GM23338 (cell line): ENCODE measurements around the gene KAZN. TPM values are rescaled to one million over a fixed set of nuclear protein-coding genes. Genes with fewer than 3 reads are reported as not detected.

ENCODE experiments used
- ATAC-seq: fragments of 200-7000 bp; cut with Tn5 transposase; 3 replicates; pipeline ENCODE4 v1.9.1; 2020
- DNase-seq: peaks from one replicate; pipeline ENCODE4 v3.0.0-alpha.2; 2015; ENCODE audit warnings: low spot score
- H2AFZ ChIP-seq: fragments of 200-600 bp; sonication (generic); 2 replicates; pipeline ENCODE4 v1.8.0; 2016; ENCODE audit warnings: antibody characterized with exemption, mild to moderate bottlenecking, moderate library complexity
- H3F3A ChIP-seq: fragments of 200-600 bp; sonication (generic); replicated peaks from 2 replicates; pipeline ENCODE4 v1.8.0; 2017; ENCODE audit warnings: antibody characterized with exemption, mixed run types, low read depth
- H3K27ac ChIP-seq: fragments of 200-600 bp; sonication (generic); 2 replicates; pipeline ENCODE4 v1.6.1; 2016; ENCODE audit warnings: low read depth
- H3K27me3 ChIP-seq: fragments of 200-600 bp; sonication (generic); 2 replicates; pipeline ENCODE4 v1.8.0; 2016; ENCODE audit warnings: mild to moderate bottlenecking, mixed run types, moderate library complexity; ENCODE audit not compliant: insufficient read depth
- H3K36me3 ChIP-seq: fragments of 200-600 bp; sonication (generic); 2 replicates; pipeline ENCODE4 v1.8.0; 2016; ENCODE audit warnings: mild to moderate bottlenecking; ENCODE audit not compliant: insufficient read depth
- H3K4me1 ChIP-seq: fragments of 200-600 bp; sonication (generic); 2 replicates; pipeline ENCODE4 v1.8.0; 2016; ENCODE audit warnings: mild to moderate bottlenecking, moderate library complexity; ENCODE audit not compliant: insufficient read depth
- H3K4me2 ChIP-seq: fragments of 200-600 bp; sonication (generic); 2 replicates; pipeline ENCODE4 v1.7.1; 2017; ENCODE audit warnings: mixed run types
- H3K4me3 ChIP-seq: fragments of 200-600 bp; sonication (generic); 2 replicates; pipeline ENCODE4 v1.6.1; 2016; ENCODE audit warnings: mixed run types
- H3K79me2 ChIP-seq: fragments of 200-600 bp; sonication (generic); replicated peaks from 2 replicates; pipeline ENCODE4 v1.8.0; 2017; ENCODE audit warnings: mild to moderate bottlenecking; ENCODE audit not compliant: insufficient read depth
- H3K9me2 ChIP-seq: fragments of 200-600 bp; sonication (generic); 2 replicates; pipeline ENCODE4 v1.8.0; 2017; ENCODE audit not compliant: insufficient read depth
- H4K20me1 ChIP-seq: fragments of 200-600 bp; sonication (generic); replicated peaks from 2 replicates; pipeline ENCODE4 v1.8.0; 2017; ENCODE audit warnings: mild to moderate bottlenecking; ENCODE audit not compliant: insufficient read depth
- H3K27ac Mint-ChIP-seq: 2 replicates; pipeline ENCODE4 v1.8.0; 2020; ENCODE audit warnings: inconsistent platforms, mild to moderate bottlenecking, moderate library complexity, mixed read lengths
- H3K27me3 Mint-ChIP-seq: 3 replicates; pipeline ENCODE4 v1.8.0; 2022; ENCODE audit warnings: low read depth, mild to moderate bottlenecking, moderate library complexity, mixed read lengths, inconsistent platforms; ENCODE audit not compliant: insufficient read depth, poor library complexity
- H3K36me3 Mint-ChIP-seq: 3 replicates; pipeline ENCODE4 v1.8.0; 2021; ENCODE audit warnings: low read depth, mild to moderate bottlenecking, inconsistent platforms, moderate library complexity, mixed read lengths
- H3K4me1 Mint-ChIP-seq: 3 replicates; pipeline ENCODE4 v1.8.0; 2020; ENCODE audit warnings: mild to moderate bottlenecking, inconsistent platforms, mixed read lengths
- H3K4me3 Mint-ChIP-seq: 3 replicates; pipeline ENCODE4 v1.8.0; 2021; ENCODE audit warnings: moderate library complexity, mild to moderate bottlenecking, inconsistent platforms, mixed read lengths
- H3K9me3 Mint-ChIP-seq: 3 replicates; pipeline ENCODE4 v1.8.0; 2020; ENCODE audit warnings: moderate library complexity, mild to moderate bottlenecking, inconsistent platforms, mixed read lengths
- CREB1 ChIP-seq: fragments of 250-450 bp; sonication (Bioruptor Pico); IDR thresholded peaks from 2 replicates; pipeline ENCODE4 v1.5.0; 2020; ENCODE audit warnings: low read depth, mild to moderate bottlenecking, moderate library complexity
- EZH2 ChIP-seq: fragments of 200-600 bp; sonication (generic); IDR thresholded peaks from one replicate; pipeline ENCODE4 v1.8.0; 2017; ENCODE audit warnings: antibody characterized with exemption, mild to moderate bottlenecking, low read depth; ENCODE audit not compliant: unreplicated experiment
- EZH2phosphoT487 ChIP-seq: fragments of 200-600 bp; sonication (generic); IDR thresholded peaks from one replicate; pipeline ENCODE4 v1.8.1; 2018; ENCODE audit warnings: antibody characterized with exemption; ENCODE audit not compliant: unreplicated experiment
- JUNB ChIP-seq: IDR thresholded peaks from one replicate; pipeline ENCODE4 v1.6.1; 2016; ENCODE audit warnings: antibody characterized with exemption; ENCODE audit not compliant: unreplicated experiment
- NANOG ChIP-seq: IDR thresholded peaks from 2 replicates; pipeline ENCODE4 v1.6.1; 2016; ENCODE audit warnings: antibody characterized with exemption, borderline replicate concordance
- POLR2AphosphoS5 ChIP-seq: IDR thresholded peaks from 2 replicates; pipeline ENCODE4 v1.6.1; 2016; ENCODE audit warnings: antibody characterized with exemption, low read depth
- REST ChIP-seq: IDR thresholded peaks from one replicate; pipeline ENCODE4 v1.6.1; 2018; ENCODE audit warnings: antibody characterized with exemption; ENCODE audit not compliant: unreplicated experiment
- STAT1 ChIP-seq: IDR thresholded peaks from one replicate; pipeline ENCODE4 v1.6.1; 2016; ENCODE audit warnings: antibody characterized with exemption; ENCODE audit not compliant: unreplicated experiment
- ZNF114 ChIP-seq: fragments of 250-450 bp; sonication (Bioruptor Pico); IDR thresholded peaks from 2 replicates; pipeline ENCODE4 v1.5.0; 2020; ENCODE audit warnings: mild to moderate bottlenecking, moderate library complexity
- ZNF331 ChIP-seq: fragments of 250-450 bp; sonication (Bioruptor Pico); IDR thresholded peaks from 2 replicates; pipeline ENCODE4 v1.5.0; 2020; ENCODE audit warnings: low read depth, mild to moderate bottlenecking, moderate library complexity
- ZNF462 ChIP-seq: fragments of 250-450 bp; sonication (Bioruptor Pico); IDR thresholded peaks from 2 replicates; pipeline ENCODE4 v1.5.0; 2020; ENCODE audit warnings: mild to moderate bottlenecking, moderate library complexity
- polyA plus RNA-seq: library from polyadenylated mRNA; unstranded; fragments of >200 nt; fragmentation: Nextera tagmentation; extraction: Ambion mirVana; gene quantifications from 2 replicates; pipeline ENCODE4 v1.2.1, GENCODE V29; 2016
- total RNA-seq: library from RNA; depleted of rRNA; stranded (reverse); fragments of >200 nt; shearing (Covaris generic); gene quantifications from 2 replicates; pipeline ENCODE4 v1.2.3, GENCODE V29; 2014
- TF ChIP-seq, protein P1 (sequence below): IDR thresholded peaks from 2 replicates; pipeline ENCODE4 v1.6.1; 2016; ENCODE audit warnings: antibody characterized with exemption

The KAZN gene
- total and polyA plus RNA-seq, 2 experiments from 2014 or later, result 9.9 to 15.0 TPM

- no peak for TF ChIP-seq ZNF462 (CRISPR knock-in tag)
- no peak for TF ChIP-seq EZH2
- no peak for TF ChIP-seq ZNF331 (CRISPR knock-in tag)
- TF ChIP-seq EZH2phosphoT487, result no peak
- no peak for TF ChIP-seq ZNF114
- TF ChIP-seq, protein P1, sequence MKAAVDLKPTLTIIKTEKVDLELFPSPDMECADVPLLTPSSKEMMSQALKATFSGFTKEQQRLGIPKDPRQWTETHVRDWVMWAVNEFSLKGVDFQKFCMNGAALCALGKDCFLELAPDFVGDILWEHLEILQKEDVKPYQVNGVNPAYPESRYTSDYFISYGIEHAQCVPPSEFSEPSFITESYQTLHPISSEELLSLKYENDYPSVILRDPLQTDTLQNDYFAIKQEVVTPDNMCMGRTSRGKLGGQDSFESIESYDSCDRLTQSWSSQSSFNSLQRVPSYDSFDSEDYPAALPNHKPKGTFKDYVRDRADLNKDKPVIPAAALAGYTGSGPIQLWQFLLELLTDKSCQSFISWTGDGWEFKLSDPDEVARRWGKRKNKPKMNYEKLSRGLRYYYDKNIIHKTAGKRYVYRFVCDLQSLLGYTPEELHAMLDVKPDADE, result no peak
- no peak for TF ChIP-seq CREB1 (CRISPR knock-in tag)
- TF ChIP-seq STAT1, result no peak
Observed at GRCh38 chr1:14899686-14900085, 301.2 kb downstream of the KAZN start (continued).

- Mint-ChIP-seq H3K9me3 (no peaks in the 10 kb centered on the region), H3K36me3 (no peaks in the 10 kb centered on the region), H3K27me3 (peaks cover 2% of the 10 kb centered on the region), H3K4me1 (peaks cover 8% of the 10 kb centered on the region; the same call in 2 of the 3 replicates), H3K4me3 (no peak overlapping the region), H3K27ac (no peak overlapping the region)
- DNase-seq (no peak), ATAC-seq (no peak)
- Histone ChIP-seq H4K20me1 (no peaks in the 10 kb centered on the region), H3K4me1 (no peaks in the 10 kb centered on the region), H3K27me3 (no peaks in the 10 kb centered on the region), H3K27ac (no peak overlapping the region), H3K79me2 (no peaks in the 10 kb centered on the region), H2AFZ (no peak overlapping the region), H3F3A (no peaks in the 10 kb centered on the region), H3K9me2 (no peaks in the 10 kb centered on the region), H3K36me3 (no peaks in the 10 kb centered on the region), H3K4me3 (no peak overlapping the region), H3K4me2 (no peak overlapping the region)
- TF ChIP-seq JUNB (no peak), POLR2AphosphoS5 (no peak), REST (no peak), NANOG (no peak), ZNF114 (no peak), CREB1 (CRISPR knock-in tag) (no peak), EZH2 (no peak), STAT1 (no peak)
- TF ChIP-seq, protein P1, result no peak
Observed at GRCh38 chr1:14901371-14901954, 303.0 kb downstream of the KAZN start.
